ENCODE data around the gene RAB3IL1.

Gene RAB3IL1

DNA sequence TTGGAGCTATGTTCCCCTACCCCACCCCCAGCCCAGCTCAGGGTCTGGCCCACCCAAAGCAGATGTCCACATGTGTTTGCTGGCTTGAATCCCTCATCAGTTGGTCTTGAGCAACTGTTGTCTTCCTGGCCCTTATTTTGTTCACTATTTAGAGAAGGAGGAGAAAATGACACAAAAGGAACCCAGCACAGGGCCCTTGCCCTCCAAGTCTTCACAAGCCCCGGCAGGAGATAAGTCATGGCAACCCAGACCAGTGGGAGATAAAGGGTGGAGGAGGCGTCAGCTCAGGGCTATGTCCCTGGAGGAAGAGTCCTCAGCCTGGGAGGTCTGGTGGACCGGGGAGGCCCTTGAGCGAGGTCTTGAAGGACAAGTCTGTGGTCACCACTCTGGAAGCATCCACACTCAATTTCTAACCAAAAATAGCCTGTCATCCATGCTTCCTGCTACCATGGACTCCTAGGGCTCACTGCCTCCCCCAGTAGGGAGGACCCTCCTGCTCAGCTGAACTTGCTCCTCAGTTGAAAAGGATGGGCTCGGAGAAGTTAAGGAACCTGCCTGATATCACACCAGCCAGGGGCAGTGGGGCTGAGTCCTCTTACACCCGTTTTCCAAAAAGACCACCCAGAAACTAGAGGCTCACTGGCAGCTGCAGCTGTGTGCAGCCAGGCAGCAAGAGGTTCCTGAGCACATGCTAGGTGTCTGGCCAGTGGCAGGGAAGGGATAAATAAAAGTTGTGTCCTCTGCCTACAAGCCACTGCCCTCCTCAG, 1.8 kb upstream of the RAB3IL1 start:
- no peak for DNase-seq

DNA sequence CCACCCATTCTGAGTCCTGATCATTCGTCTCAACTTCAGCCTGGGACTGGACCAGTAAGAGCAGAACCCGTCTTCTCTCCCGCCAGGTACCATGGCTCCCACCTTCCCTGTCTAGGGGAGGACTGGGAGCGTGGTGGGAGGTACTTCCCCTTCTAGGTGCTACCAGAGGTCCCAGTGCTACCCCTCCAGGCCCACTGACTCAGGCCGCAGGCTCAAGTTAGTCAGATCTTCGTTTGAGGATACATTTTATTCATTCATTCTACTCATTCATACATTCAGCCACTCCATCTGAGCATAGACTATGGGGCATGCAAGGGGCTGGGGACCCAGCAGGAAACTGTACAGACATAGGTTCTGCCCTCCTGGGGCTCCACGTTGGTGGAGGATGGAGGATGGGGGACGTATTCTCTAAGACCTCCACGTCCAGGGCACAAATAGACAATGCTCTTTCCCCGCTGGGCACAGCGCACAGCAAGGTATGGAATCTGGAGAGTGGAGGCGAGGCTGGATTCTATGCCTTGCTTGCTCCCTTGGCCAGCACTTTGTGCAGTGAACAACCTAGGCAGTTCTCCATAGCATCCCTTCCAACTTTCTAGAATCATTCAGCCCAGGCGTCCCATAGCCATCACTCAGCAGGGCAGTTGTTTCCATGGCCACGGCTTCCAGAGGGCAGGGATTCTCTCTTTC, 1.0 kb upstream of the RAB3IL1 start:
- DNase-seq, result no peak

DNA sequence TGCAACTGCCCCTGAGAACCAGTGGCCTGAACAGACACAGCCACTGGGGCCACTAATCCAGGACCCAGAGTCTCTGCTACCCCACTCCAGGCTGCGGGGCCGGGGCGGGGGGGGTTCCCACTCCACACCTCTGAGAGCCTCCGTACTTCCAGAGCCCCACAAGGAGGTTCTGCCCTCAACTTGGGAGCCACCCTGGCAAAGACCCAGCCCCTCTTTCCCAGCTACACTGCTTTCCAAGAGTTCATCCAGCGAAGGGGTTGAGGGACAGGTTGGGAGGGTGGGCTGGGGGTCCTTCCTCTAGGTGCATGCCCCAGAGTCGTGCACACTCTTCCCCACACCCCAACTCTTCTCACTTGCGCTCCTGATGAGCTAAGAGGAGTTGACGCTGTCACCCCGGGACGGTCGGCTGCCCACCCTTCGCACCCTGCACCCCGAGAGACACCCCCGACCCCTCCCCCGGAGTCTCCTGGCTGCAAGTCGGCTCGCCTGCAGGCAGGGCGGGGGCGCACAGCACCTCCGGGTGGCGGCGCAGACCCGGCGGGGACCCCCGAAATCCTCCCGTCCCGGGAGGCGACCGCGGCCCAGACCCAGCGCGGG, 531 bp downstream of the RAB3IL1 start:
- peak; percentile 47 for DNase-seq

DNA sequence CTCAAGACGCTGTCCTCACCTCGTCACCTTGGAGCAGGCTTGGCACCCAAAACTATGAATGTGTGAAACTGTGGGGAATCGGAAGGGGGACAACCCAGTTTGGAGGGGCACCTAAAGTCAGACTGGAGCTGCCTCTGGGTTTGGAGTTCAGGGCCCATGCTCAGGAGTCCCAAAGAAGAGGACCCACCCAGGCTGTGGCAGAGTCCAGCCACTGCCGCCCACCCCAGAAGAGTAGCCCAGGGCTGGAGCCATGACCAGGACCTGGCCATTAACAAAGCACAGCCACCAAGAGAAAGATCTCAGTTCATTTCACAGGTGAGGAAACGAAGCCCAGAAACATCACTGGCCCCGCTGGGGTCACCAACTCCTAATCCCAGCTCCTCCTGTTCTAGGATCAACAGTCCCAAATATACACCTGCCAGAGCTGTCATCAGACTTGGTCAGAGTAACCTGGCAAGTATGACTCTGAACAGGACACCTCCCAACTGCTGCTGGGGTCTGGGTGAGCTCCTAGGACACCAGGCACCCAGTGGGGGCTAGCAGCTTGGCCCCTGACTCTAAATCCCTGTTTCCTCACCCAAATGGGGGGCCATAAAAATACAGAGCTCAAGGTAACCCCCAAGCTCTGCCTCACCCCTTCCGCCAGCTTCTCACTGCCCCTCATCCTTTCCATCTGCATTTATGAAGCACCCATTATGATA, 2.7 kb downstream of the RAB3IL1 start:
- no peak for DNase-seq

DNA sequence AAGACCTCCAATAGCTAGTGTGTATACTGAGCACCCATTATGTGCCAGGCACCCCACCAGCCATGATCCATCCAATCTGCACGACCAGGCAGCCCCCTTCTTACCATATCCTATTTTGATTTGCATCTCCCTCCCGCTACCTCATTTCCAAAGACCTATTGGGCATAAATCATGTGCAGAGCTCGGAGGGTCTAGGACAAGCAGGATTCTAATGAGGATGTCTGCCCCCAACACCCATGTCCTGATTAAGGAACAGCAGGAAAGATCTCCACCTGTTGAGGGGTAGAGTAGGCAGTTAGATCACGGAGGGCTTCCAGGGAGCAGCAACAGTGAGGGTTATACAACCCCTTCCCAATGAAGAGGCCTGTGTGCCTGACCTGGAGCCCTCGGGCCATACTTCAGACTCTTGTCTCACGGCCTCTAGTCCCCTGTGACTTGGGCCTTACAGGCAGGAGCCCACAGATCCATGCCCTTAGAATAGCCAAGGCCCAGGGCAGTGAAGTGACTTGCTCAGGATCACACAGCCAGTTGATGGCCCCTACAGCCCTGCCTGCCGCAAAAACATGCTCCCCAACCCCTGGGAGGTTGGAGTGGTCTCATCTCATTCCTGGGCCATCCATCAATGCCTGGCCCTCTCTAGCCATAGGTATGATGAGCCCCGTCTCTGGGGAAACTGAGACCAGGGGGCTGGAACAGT, 3.5 kb downstream of the RAB3IL1 start:
- DNase-seq, result no peak

DNA sequence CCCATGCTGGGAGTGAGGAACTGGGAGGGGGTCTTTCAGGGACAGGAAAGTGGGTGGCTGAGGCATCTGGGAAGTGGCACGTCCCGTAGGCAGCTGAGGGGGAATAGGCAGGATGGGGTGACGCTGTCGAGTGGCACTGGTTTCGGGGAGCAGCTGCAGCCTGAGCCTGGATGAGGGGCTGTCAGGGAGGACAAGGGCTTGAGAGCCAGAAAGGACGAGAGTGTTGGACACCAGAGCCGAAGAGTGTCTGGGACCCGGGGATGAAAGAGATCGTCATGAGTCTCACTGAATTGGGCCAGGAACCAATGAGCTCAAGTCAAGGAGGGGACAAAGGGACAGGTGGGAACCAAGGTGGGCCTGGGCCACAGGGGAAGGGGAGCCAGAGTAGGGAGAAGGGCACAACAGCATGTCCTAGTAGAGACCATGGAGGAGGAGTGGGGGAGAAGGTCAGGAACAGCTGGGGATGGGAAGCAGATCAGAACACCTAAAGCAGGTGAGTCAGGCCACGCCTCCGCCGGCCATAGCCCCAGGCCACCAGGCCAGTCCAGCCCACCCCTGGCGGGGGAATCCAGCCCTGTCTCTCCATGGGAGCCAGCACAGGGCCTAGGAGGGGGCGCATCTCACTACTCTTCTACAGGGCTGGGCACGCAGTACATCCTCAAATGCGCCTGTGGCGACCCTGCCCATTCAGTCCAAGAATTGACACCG, 4.2 kb downstream of the RAB3IL1 start:
- no peak for DNase-seq

DNA sequence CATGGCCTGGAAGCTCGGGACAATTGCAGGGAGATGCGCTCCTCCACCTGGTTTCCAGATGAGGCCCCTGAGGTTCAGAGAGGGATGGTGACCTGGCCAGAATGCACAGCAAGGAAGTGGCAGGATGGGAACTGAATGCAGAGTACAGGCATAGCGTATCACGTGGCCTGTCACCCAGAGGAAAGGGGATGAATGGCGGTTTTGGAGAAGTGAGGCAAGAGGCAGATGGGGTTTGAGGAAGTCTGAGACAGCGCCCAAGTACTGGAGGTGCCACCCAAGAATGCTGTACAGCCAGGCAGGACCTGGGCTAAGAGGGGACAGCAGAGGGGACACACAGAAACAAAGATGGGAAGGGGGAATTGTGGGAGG, 4.9 kb downstream of the RAB3IL1 start:
- DNase-seq, result no peak

DNA sequence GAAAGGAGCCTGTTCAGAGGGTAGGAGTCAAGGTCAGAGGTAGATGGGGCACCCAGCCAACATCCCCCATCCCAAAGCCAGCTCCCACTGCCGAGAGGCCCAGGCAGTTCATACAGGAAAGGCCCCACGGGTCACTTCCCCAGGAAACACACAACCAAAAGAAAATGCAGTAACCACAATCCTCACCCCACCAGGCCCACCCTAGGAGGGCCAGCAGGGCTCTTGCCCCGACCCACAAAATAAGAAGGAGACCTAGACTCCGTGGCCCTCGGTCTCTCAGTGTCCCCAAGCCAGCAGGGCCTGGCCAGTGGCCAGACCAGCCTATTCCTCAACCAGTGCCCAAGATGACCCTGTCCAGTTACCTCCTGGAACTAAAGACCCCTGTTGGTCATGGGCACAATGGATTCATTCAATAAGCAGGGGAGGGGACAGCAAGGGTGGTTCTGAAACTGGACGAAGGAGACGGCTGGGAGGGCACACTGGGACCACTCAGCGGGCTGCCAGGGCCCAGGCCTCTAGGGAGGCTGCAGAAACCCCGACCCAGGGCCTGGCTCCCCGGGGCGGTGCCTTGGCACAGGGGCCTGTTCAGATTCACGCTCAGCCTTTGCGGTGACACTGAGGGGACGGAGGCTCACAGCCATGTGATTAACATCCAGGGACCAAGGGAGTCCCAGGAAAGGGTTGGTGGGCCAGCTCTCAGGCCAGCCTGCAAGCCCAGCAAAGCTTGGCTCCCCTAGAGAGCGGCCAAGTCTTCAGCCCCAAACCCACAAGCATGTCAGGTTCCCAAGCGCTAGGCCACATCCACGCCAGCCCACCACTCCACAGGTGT, 5.5 kb downstream of the RAB3IL1 start:
- no peak for DNase-seq

DNA sequence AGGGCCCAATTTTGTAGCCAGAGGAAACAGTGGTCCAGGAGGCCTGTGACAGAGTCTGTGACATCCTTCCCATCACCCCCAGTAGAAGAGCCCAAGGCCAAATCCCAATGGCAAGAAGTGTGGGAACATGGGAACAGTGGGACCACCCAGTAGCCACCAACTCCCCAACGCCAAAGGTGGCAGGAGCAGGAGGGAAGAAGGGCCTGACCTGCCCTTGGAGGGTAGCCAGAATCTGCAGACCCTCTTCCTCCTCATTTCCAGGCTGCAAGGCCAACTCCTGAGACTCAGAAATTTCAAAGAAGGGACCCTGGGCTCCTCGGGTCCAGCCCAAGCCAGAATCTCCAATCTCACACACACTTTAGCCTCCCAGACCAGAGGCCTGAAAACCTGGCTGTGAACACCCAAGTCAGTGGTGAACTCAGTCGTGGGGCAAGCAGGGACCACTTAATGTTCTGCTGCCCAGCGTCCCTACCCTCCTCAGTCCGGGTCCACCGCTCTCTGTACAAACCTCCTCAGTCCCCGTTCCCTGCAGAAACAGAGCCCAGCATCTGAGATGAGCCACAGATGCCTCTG, 6.2 kb downstream of the RAB3IL1 start:
- no peak for DNase-seq

DNA sequence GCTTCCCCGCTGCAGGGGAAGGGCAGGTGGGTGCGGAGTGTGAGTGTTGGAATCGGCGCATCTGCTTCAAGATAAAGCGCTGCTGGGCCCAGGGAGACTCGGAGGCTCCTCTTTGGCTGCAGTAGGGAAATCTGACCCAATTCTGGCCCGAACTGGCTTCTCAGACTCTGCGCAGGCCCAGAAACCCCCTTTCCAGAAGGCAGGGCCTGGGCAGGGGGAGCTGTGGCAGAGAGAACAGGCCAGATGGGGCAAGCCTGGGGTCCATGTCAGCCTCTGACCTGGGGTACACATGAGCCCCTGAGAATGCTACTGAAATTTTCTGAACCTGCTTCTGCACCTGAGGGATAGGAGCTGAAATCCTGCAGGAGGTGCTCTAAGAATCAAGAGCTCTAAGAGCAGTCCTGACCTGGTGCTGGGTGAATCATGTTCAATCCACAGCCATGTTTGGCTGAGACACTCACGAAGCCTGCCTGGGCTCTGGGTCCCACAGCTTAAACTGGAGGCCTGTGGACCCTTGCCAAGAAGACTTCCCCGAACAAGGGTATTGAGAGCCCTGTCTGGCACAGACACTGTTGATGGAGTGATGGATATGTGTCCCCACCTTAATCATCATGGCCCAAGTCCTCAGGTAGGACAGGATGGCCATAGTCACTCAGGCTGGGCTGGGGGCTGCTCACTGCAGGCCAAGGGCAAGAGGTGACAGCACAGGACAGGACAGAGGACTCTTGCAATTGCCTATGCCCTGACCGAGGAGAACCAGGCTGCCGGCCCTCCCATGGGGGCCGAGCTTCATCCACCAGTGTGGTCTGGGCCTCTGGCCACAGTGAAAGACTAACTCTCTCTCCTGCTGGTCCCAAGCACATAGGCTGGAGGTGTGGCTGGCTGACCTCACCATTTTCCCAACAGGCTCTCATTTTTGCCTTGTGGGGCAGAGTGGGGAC, 6.9 kb downstream of the RAB3IL1 start:
- no peak for DNase-seq

DNA sequence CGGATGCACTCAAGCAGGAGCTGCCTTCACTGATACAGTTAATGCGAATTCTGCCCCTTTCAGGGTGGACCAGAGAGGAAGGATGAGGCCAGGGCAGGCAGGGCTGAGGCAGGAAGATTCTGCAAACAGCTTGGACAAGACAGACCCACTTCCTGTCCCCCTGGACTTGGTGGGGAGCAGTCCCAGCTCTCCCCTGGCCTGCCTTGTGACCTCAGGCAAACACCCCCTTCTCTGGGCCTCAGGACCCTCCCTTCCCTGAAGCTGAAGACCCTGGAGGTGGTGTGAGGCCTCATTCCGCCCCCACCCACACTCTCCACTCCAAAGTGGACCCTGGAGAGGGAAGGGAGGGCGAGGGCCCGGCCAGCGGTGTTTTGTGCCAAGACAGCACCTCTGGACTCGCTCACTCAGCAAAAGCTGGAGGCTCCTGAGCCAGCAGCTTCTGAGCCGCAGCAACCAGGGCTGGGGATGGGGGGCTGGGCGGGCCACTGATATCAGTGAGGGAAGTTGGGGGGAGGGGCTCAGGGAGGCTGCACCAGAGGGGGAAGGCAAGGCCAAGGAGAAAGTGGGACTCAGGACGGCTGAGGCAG, 8.5 kb downstream of the RAB3IL1 start:
- no peak for DNase-seq

DNA sequence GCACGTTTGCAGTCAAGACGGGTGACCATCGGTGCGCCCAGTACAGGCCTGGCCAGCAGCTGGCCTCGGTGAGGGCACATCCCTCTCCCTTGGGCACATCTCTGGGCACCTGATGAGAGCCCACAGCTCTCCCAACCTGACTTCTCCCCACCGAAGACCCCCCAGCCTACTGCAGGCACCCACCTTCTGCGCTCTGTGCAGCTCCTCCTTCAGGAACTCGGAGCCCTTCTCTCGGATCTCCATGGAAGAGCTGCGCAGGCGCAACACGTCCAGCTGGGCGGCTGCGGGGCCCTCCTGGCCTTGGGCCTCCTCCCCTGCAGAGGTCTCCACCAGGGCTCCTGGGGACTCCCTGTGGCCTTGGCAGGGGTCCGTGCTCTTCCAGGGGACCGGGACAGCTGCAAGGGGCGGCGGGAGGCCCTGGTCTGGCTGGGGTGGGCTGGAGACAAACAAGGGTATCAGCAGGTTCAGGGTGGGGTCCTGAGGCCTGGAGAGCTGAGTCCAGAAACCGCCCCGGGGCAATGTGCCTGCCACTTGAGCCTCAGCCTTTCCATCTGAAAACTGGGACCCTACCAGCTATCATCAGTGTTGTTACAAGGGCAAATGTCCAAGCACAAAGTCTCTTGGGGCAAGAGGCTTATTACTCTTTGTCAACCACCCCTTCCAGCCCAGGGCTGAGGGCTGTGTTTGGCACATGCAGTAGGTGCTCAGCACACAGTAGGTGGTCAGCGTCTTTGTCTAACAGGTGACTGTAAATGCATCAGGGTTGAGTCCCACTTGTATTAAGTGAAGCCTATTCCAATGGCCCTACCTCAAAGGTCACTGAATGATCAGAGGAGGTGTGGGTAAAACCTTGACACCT, 9.3 kb downstream of the RAB3IL1 start:
- DNase-seq, result no peak

DNA sequence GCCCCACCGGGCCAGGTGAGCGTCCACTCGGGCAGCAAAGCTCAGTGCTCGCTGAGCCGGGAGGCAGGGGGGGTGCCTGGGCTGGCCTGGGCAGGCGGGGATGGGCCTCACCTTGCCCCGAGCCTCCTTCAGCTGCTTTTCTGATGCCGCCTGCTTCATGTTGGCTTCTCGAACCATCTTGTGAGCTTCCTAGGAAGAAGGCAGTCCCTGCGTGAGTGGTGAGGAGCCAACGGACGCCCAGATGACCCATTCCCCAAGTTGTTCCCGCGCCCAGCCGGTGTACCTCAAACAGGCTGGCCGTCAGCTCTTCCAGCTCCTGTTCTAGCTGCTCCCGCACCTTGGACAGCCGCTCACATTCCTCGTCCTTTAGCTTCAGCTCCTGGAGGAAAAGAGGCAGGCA, 10.1 kb downstream of the RAB3IL1 start:
- no peak for DNase-seq

DNA sequence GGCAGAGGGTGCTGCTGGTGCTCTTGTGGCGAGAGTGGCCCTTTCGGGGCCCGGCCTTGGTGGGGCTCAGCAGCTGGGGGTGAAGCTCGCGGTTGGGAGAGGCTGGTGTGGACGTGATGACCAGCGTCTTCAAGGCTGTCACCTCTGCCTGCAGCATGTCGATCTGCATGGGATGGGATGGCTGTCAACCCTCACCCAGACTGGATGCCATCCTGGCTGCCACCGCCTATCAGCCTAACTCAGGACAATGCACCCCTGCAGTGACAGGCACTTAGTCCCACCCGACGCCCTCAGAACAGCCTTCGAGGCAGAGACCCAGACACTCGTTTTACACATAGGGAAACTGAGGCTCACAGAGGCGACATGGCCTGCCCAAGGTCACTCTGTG, 10.8 kb downstream of the RAB3IL1 start:
- DNase-seq, result no peak

DNA sequence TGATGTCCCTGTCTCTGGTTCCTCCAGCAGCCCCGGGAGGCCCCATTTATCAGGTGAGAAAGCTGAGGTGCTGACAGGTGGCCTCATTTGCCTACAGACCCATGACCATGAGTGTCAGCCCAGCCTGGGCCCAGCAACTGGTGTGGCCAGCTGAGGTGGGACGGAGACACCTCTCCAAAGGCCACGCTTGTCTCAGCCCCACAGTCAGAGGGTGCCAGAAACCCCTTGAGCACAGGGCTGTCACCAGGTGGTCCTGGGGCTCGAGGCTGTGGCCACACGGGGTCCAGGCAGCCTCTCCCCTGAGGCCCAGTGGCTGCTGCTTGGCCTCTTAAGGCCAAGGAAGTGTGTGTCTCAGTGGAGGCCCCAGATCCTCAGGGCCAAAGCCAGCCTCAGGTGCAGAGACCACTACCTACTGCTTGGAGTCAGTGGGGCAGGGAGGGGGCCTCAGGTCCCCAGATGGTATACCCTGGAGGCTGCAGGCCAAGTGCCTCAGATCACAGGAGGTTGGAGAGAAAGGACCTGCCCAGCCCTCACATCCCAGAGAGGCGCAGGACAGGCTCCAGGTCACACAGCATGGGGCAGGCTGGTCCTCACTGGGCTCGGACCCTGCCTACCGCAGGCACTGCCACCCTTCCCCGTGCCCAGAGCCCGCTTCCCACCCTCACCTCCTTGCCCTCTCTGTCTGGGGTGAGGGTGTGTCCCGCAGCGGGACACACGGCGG, 11.4 kb downstream of the RAB3IL1 start:
- DNase-seq, result no peak

DNA sequence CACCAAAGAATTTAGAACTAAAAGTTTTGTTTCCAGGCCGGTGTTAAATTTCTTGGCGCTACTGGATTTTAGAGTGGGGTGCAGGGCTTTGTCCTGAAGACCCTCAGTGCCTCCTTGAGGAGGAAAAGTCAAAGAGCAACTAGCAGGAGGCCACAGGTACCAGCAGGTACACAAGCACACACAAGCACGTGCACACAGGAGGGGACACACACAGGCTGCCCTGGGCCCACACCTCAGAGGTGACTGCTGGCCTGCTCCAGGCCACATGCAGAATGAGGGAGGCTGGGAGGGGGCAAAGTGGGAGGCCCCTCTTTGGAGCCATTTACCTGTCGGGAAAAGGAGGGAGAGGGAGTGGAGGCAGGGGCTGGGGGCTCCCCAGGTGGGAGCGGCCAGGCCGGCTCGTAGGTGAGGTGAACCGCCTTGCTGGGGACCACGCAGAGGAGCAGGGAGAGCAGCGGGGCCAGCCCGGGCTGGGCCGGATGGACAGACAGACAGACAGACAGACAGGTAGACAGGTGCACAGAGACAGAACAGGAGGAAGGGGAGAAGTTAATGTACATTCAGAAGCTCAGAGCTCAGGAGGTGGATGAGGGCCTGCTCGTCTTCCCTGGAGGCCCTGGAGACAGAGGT, 12.2 kb downstream of the RAB3IL1 start:
- DNase-seq, result no peak

DNA sequence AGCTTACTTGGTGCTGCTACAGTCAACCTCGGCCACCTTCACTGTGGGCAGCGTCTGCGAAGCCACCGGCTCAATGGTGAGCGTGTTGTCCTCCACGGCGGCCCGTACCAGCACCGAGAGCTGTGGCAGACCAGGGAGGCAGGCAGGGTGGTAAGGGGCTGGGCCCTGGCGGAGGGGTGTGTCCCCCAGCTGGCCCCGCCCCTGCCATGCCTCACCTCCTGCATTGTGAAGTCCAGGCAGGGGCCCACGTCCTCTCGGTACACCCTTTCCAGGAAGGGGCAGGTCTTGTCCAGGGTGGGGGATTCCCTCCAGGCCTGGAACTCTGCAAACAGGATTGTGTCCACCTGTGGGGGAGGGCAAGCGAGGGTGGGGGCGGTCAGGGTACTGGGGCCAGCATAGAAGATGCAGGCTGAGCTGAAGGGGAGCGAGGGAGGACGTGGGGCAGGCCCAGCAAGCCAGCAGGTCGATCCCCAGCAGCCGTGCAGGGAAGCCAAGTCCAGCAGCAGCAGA, 12.8 kb downstream of the RAB3IL1 start:
- no peak for DNase-seq
